ENCODE results near the gene NIT1.

Gene NIT1

GRCh38 chr1:161084597-161084988 lies 33.3 kb upstream of the NIT1 start:
- no peak for DNase-seq

- no peak for DNase-seq
Measured at GRCh38 chr1:161085165-161085564, 32.7 kb upstream of the NIT1 start.

DNA sequence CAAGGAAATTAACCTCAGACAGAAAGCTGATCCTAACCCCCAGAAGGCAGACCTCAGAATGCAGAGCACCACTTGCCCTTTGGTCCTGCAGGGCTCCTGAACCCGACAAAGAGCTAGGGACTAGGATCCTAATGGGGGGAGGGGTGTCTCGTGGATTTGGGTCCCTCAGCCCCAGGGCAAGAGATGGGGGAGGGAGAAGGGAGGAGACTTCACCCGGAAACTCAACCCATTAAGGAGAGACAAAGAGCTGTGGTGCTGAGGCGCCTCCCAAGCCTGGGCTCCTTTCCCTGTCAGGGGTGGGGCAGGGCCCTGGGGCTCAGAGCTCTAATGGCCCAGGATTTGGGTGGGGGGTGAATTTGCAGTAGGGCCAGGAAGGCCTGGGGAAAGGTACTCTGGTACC lies 31.4 kb upstream of the NIT1 start:
- DNase-seq: no peak

GRCh38 chr1:161088587-161089110 lies 29.3 kb upstream of the NIT1 start:
- no peak for DNase-seq

DNA sequence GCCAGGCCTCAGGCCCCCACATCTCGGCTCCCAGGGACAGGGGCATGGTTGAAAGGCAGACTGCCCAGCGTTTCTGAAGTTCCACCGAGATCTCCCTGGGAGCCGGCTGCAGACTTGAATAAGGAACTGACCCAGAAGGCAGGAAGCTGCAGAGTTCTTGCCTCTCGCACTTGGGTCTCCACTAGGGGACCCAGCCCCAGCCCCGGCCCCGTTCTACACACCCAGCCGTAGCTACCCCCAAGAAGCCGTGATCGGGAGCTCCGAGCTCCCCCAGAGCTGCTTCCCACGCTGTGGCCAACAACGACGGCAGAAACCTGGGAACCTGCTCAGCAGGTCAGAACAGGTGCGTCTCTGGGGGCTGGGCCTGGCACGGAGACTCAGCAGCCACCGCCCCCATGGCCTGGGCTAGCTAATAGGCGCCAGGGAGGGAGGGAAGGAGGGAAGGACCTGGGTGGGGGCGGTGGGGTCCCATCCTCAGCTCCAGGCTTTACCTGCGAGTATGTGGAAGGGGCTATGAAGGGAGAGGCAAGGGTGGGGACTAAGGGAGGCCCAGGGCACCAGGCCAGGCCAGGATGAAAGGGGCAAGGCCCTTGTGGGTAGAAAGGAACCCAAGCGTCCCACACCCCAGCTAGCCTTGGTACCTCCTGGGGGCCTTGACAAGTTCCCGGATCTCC lies 28.5 kb upstream of the NIT1 start, which contains the start of gene NECTIN4:
Gene NECTIN4, minus strand, starts transcription at position 308 of the 674 bp plus-strand sequence. Its CDS starts 262 bp downstream, at position 46.
- no peak for DNase-seq

- no peak for DNase-seq
Measured at GRCh38 chr1:161089938-161090337, 28.0 kb upstream of the NIT1 start.

- no peak for DNase-seq
Measured at GRCh38 chr1:161090617-161091016, 27.3 kb upstream of the NIT1 start.

GRCh38 chr1:161091093-161091492 lies 26.8 kb upstream of the NIT1 start:
- no peak for DNase-seq

DNA sequence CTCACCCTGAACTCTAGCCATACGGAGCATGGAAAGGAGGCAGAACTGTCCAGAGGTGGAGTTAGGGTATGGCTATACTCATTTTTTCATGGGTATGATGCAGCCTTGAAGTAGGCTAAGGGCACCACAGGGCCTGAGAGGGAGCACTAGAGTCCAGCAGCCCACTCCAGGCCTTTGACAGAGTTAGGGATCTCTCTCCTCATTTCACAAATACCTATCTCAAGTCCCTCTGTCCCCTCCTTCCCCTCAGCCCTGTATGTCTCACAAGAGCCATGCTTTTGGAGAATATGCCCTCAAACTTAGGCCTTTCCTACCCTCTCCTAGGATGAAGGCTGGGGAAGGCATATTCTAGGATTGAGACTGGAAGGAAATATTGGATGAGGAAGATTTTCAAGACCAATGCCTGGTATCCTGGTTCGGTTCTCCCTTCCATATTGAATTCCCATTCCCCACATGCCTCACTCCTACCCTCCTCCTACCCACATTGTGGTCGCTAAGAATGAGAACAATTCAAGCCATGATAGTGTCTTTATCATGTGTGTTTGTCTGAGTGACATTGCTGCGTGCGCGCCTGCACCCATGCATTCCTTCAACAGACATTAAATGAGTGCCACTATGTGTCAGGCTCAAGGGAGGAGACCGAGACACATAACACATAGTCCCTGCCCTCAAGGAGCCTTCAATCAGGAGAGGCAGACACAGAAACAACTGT lies 26.0 kb upstream of the NIT1 start:
- no peak for DNase-seq

DNA sequence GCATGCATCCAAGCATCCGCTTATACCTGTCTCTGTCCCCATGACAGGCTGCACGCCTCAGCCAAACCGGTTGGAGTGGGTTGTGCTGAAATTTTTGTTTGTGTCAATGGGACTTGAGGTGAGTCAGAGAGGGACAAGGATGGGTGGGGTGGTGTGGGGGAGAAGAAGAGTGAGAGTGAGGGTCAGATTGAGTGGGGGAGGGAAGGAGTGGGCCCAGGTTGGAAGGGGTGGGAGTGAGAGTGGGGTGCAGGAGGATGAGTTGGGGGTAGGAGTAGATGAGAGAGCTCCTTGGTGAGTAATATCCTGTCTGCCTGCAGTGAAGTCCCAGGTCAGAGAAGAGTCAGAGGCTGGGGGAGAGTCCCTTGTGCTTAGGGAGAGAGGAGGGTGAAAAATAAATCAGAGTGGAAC lies 25.3 kb upstream of the NIT1 start:
- DNase-seq: no peak

GRCh38 chr1:161094481-161094880 lies 23.4 kb upstream of the NIT1 start:
- DNase-seq: no peak

GRCh38 chr1:161095230-161095629 lies 22.7 kb upstream of the NIT1 start:
- no peak for DNase-seq

DNA sequence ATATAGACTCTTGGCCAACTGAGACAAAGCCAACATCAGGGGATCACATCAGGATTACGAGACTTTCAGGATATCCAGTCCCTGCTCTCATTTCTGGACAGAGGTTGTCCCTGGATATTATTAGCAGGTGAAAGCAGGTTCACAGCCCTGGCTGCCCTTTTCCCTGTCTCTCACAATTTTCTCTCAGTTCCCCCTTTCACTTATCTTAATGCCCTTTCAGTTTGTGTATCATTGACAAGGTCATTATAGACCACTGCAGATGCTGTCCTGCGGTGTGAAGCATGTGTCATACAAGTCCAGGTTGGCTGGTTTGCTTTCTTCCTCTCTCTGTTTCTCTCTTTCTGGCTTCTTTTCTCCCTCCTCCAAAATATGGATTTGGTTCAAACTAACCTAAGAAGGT lies 21.9 kb upstream of the NIT1 start:
- no peak for DNase-seq

- DNase-seq: no peak
Measured at GRCh38 chr1:161096530-161096929, 21.4 kb upstream of the NIT1 start.

DNA sequence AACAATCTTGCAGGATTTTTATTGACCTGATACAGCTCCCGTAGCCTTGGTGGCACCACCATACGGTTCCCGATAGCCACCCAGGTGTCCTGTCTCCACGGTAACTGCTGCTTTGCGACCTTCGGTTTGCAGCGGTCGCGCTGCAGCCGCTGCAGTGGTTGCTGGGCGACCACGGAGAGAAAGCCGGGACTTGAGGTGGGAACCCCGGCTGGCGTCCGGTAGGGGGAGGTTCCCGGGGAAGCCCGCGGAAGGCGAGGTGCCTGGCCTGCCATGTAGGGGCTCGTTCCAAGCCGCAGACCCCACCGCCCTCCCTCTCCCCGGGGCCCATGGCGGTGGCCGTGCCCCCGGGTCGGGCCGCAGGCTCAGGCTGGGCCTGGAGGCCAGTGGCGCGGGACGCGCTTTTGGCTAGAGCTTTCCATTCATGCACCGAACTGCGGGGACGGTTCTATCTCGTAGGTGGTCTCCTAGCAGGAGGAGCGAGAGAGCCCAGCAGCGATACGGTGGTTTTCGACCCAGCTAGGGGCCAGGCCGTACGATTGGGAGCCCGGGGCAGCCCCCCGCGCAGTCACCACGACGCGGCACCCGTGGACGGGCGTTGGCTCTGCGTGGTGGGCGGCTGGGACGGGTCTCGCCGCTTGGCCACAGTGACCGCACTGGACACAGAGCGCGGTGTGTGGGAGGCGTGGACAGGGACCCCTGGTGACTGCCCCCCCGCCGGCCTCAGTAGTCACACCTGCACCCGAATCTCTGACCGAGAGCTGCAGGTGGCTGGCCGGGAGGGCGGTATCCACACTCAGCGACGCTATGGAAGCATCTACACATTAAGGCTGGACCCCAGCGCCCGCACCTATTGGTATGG lies 19.5 kb upstream of the NIT1 start, which contains the start of gene KLHDC9:
Gene KLHDC9, plus strand, starts transcription at position 152 of the 859 bp plus-strand sequence. Its CDS starts 175 bp downstream, at position 327.
- peak; percentile 73 to 89 for DNase-seq

- no peak for DNase-seq
Measured at GRCh38 chr1:161099090-161099802, 18.7 kb upstream of the NIT1 start.

DNA sequence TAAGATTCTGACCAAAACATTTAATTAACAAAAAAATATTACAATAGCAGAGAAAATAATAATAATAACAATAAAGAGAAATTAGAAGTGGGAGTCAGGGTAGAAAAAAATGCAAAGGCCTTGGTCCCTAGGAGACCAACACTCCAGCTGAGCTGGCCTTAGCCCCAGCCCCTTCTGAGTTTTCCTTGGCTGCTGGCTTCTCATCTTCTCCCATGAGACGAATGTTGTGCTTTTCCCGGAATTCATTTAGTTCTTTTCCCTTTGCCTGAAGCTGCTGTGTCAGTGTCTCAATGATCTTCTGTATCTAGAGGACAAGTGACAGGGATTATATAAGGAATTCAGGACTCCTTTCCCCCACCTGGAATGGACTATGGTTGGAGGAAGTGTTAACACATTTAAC lies 17.3 kb upstream of the NIT1 start:
- no peak for DNase-seq

DNA sequence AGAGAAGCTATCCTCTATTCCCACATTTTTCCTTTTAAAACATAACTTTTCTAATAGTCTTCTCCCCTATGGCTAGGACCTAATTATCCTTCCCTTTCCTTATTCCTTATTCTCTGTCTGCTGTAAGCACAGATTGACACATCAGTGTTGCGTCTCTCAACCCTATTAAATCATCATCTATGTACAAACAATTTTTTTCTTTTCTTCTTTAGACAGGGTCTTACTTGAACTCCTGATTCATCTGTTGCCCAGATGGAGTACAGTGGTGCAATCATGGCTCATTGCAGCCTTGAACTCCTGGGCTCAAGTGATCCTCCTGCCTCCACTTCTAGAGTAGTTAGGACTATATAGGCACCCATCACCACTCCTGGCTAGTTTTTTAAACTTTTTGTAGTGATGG lies 11.5 kb upstream of the NIT1 start:
- no peak for DNase-seq

GRCh38 chr1:161111117-161111516 lies 6.8 kb upstream of the NIT1 start:
- DNase-seq: no peak

DNA sequence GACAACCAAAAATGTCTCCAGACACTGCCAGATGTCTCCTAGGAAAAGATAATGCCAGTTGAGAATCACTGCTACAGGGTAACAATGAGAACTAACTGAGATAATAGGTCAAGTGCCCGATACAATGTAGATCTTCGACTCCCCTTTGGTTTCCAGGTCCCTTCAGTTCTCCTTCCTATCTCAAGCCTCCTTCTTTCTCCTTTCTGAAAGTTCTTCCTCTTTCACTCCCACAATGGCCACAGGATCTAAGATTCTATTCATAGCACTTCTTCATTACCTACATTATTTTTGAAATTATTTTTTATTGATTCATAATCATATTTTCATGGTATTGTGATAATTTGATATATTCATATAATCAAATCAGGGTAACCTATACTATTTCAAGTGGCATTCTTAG lies 6.4 kb upstream of the NIT1 start:
- no peak for DNase-seq

- no peak for DNase-seq
Measured at GRCh38 chr1:161113915-161114314, 4.0 kb upstream of the NIT1 start.

DNA sequence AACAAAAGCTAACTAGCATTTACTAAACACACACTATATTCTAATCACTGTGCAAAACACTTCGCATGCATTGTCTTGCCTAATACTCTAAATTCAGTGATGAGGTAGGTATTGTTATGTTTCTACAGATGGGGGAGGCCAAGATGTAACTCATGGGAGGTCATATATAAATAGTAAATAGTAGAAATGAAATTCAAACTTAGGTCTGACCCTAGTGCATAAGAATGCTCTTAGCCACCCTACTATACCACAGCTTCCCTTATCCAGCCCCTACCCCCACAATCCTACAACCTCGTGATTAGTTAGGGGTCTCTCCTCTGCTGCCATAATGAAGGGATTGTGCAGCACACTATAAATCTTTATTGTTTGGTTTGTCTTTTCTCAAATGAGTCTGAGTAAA lies 3.3 kb upstream of the NIT1 start:
- no peak for DNase-seq
